Muscle of leg (tissue), 11 donors: ENCODE results near the gene ARL11. TPM values are rescaled to one million over a fixed set of nuclear protein-coding genes. Genes with fewer than 3 reads are reported as not detected.

Experiments
- DNase-seq: peaks from one replicate; pipeline ENCODE4 v3.0.0; 2013
- H3K27ac ChIP-seq: one replicate; pipeline ENCODE4 v1.5.1; 2013; ENCODE audit warnings: mild to moderate bottlenecking, low read length, control low read depth
- H3K27me3 ChIP-seq: one replicate; pipeline ENCODE4 v1.6.1; 2013; ENCODE audit warnings: low read length; ENCODE audit not compliant: control insufficient read depth, insufficient read depth
- H3K36me3 ChIP-seq: one replicate; pipeline ENCODE4 v1.6.1; 2013; ENCODE audit warnings: low read length; ENCODE audit not compliant: control insufficient read depth, insufficient read depth
- H3K4me1 ChIP-seq: one replicate; pipeline ENCODE4 v1.6.1; 2013; ENCODE audit warnings: low read length; ENCODE audit not compliant: control insufficient read depth, insufficient read depth
- H3K4me3 ChIP-seq: one replicate; pipeline ENCODE4 v1.5.1; 2013; ENCODE audit warnings: low read length, control low read depth
- H3K9me3 ChIP-seq: replicated peaks from 2 replicates; pipeline ENCODE4 v1.6.1; 2013; ENCODE audit warnings: low read depth, low read length; ENCODE audit not compliant: control insufficient read depth
- WGBS: methylation state at CpG from one replicate; pipeline ENCODE4 v1.1.5; 2013; ENCODE audit warnings: missing lambda C conversion rate; ENCODE audit not compliant: insufficient coverage; 5-methylcytosine and 5-hydroxymethylcytosine counted together
- polyA plus RNA-seq, 8 donors: library from polyadenylated mRNA; unstranded; fragments of 120-200 nt; gene quantifications; one replicate each; pipeline versions ENCODE4 v1.2.1 to v1.2.3, GENCODE V29; 2013; ENCODE audit warnings: inconsistent platforms in 1 of 8, low replicate concordance in 1 of 8; ENCODE audit not compliant: insufficient read length in 8 of 8, insufficient read depth in 1 of 8
- total RNA-seq: library from RNA; stranded (reverse); fragments of 120-200 nt; gene quantifications from one replicate; pipeline ENCODE4 v1.2.4, GENCODE V29; 2013

Gene ARL11
- total and polyA plus RNA-seq, 9 donors = 0.23 to 0.83 (median 0.40) TPM

DNA sequence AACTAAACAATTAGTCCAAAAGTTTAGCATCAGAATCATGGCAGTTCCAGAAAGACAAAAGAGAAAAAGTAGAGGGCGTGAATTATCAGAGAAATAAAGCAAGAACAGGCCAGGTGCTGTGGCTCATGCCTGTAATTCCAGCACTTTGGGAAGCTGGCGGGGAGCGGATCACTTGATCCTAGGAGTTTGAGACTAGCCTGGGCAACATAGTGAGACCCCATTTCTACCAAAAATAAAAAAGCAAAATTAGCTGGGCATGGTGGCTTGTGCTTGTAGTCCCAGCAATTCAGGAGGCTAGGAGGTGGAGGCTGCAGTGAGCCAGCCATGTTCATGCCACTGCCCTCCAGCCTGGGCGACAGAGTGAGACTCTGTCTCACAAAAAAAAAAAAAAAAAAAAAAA, 18.4 kb downstream of the ARL11 start:
- Histone ChIP-seq H3K27ac (no peak overlapping the region), H3K27me3 (no peaks in the 10 kb centered on the region), H3K4me1 (peaks cover 17% of the 10 kb centered on the region), H3K36me3 (no peaks in the 10 kb centered on the region), H3K4me3 (no peak overlapping the region), H3K9me3 (no peaks in the 10 kb centered on the region)
- DNase-seq = no peak
- WGBS = 100% methylated on average over 1 of the region's 4 CpGs

- H3K36me3 ChIP-seq = no peaks in the 10 kb centered on the region
- no peak overlapping the region for H3K4me3 ChIP-seq
- no peak overlapping the region for H3K27ac ChIP-seq
- H3K27me3 ChIP-seq = no peaks in the 10 kb centered on the region
- DNase-seq = peak; percentile 31
- H3K4me1 ChIP-seq = peaks cover 32% of the 10 kb centered on the region
- WGBS = no CpG with 5 or more reads among the region's 5 CpGs
- H3K9me3 ChIP-seq = no peaks in the 10 kb centered on the region
Observed at GRCh38 chr13:49649244-49649962, 21.1 kb downstream of the ARL11 start.

GRCh38 chr13:49649963-49650312, 21.6 kb downstream of the ARL11 start:
- DNase-seq = peak; percentile 31
- no peaks in the 10 kb centered on the region for H3K27me3 ChIP-seq
- H3K27ac ChIP-seq = no peak overlapping the region
- WGBS = 72% methylated on average over 2 of the region's 2 CpGs
- H3K36me3 ChIP-seq = no peaks in the 10 kb centered on the region
- H3K9me3 ChIP-seq = no peaks in the 10 kb centered on the region
- no peak overlapping the region for H3K4me3 ChIP-seq
- H3K4me1 ChIP-seq = peaks cover 32% of the 10 kb centered on the region

GRCh38 chr13:49651570-49652354, 23.5 kb downstream of the ARL11 start:
- no peaks in the 10 kb centered on the region for H3K36me3 ChIP-seq
- H3K27me3 ChIP-seq = no peaks in the 10 kb centered on the region
- H3K4me3 ChIP-seq = no peak overlapping the region
- peak; percentile 25 for DNase-seq
- peaks cover 32% of the 10 kb centered on the region for H3K4me1 ChIP-seq
- peak overlapping the region; percentile 90 for H3K27ac ChIP-seq
- WGBS = 75% methylated on average over 7 of the region's 17 CpGs
- no peaks in the 10 kb centered on the region for H3K9me3 ChIP-seq

DNA sequence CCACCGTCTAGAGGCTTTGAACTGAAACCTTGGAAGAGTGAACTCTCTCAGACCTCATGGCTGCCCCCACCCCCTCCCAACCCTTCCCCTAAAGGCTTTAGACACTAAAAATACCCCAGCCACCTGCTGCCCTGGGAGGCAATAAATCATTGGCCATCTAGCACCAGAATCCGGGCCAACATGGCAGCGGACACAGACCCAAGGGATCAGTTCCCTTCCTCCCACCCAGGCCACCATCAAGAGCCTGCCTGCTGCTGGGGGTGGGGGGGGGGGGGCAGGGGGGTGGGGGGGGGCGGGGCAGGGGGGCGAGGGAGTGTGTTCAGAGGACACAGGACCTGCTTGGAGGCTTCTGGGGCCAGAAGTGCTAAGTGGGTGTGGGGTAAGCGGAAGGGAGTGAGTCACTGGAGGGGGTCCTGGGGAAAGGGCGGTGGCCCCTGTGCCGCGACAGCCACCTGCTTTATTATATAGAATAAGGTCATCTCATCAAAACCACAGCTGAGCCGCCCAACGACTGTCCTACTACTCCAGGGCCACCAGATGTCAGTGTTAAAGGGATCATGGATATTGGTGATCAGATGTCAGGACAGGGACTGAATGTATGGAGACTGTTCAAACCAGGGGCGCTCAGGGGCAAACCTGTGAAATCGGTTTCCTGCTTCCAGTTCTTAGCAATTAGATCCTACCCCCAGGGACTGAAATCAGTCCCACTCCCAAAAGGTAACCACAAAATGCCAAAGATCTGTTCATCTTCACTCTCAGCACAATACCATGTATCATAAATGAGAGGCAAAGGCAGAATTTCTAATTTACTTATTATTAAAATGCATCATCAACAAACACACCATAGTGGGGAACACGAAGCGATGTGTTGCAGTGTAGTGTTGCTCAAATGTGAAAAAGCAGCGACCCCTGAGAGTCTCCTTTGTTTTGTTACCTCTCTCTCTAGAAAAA, 24.3 kb downstream of the ARL11 start:
- Histone ChIP-seq H3K27ac (peak overlapping the region; percentile 90), H3K27me3 (no peaks in the 10 kb centered on the region), H3K4me3 (no peak overlapping the region), H3K36me3 (peaks cover 4% of the 10 kb centered on the region), H3K4me1 (peaks cover 32% of the 10 kb centered on the region), H3K9me3 (no peaks in the 10 kb centered on the region)
- WGBS = no CpG with 5 or more reads among the region's 16 CpGs
- peak; percentile 80 for DNase-seq

- Histone ChIP-seq H3K36me3 (peaks cover 4% of the 10 kb centered on the region), H3K4me1 (peaks cover 32% of the 10 kb centered on the region), H3K9me3 (no peaks in the 10 kb centered on the region), H3K27me3 (no peaks in the 10 kb centered on the region), H3K27ac (no peak overlapping the region), H3K4me3 (no peak overlapping the region)
- DNase-seq = no peak
Observed at GRCh38 chr13:49653478-49653877, 25.2 kb downstream of the ARL11 start.

DNA sequence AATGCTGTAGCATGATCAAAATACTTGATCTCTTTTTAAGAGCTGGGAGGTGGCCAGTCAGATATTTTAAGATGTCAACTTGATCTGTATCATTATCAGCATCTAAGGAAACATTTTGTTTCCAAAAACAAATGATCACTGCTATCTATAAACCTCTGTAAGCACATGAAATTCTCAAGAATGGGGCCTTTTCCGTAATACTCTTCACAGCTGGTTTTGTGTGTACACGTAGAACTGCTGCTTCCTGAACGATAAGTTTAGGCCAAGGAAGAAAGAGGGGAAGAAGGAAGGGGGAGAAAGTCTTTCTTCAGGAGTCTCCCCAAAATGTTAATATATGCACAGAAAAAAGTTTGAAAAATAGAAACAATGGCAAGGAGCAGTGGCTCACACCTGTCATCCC, 25.7 kb downstream of the ARL11 start:
- peaks cover 4% of the 10 kb centered on the region for H3K36me3 ChIP-seq

GRCh38 chr13:49655906-49656305, 27.6 kb downstream of the ARL11 start:
- H3K27me3 ChIP-seq = no peaks in the 10 kb centered on the region
- H3K9me3 ChIP-seq = no peaks in the 10 kb centered on the region
- H3K4me1 ChIP-seq = peaks cover 21% of the 10 kb centered on the region
- H3K4me3 ChIP-seq = no peak overlapping the region
- H3K27ac ChIP-seq = no peak overlapping the region
- 60% methylated on average over 1 of the region's 3 CpGs for WGBS
- peaks cover 5% of the 10 kb centered on the region for H3K36me3 ChIP-seq
- DNase-seq = no peak

More for the DNA sequence above, 25.7 kb downstream of the ARL11 start:
- no CpG with 5 or more reads among the region's 3 CpGs for WGBS
- Histone ChIP-seq H3K27ac (no peak overlapping the region), H3K4me1 (peaks cover 32% of the 10 kb centered on the region), H3K9me3 (no peaks in the 10 kb centered on the region), H3K4me3 (no peak overlapping the region), H3K27me3 (no peaks in the 10 kb centered on the region)
- DNase-seq = no peak

- Histone ChIP-seq H3K4me1 (peaks cover 11% of the 10 kb centered on the region), H3K36me3 (peaks cover 6% of the 10 kb centered on the region), H3K27me3 (no peaks in the 10 kb centered on the region), H3K9me3 (no peaks in the 10 kb centered on the region), H3K4me3 (no peak overlapping the region), H3K27ac (no peak overlapping the region)
- WGBS = 88% methylated on average over 5 of the region's 9 CpGs
- no peak for DNase-seq
Observed at GRCh38 chr13:49657241-49657641, 28.9 kb downstream of the ARL11 start.

- Histone ChIP-seq H3K27ac (no peak overlapping the region), H3K9me3 (peaks cover 2% of the 10 kb centered on the region), H3K27me3 (no peaks in the 10 kb centered on the region), H3K4me1 (no peaks in the 10 kb centered on the region), H3K36me3 (peaks cover 27% of the 10 kb centered on the region), H3K4me3 (no peak overlapping the region)
- WGBS = no CpG with 5 or more reads among the region's 4 CpGs
- DNase-seq = no peak
Observed at GRCh38 chr13:49664606-49665005, 36.3 kb downstream of the ARL11 start.
